GM10266 (cell line): ENCODE measurements around the gene ZNF217.
"Not testable (repeated sequence)": the region's sequence is repeated elsewhere in the genome, so short reads cannot be mapped to it uniquely, and the experiment has no call there.

Experiments
- DNase-seq: peaks from one replicate; pipeline ENCODE4 v3.0.0; 2012; ENCODE audit errors: extremely low spot score
- TF ChIP-seq, protein P1 (sequence below): IDR thresholded peaks from 2 replicates; pipeline ENCODE4 v1.5.1; 2012; ENCODE audit warnings: mild to moderate bottlenecking, low read depth; ENCODE audit not compliant: control insufficient read depth, insufficient read depth; ENCODE audit errors: missing control alignments

Gene ZNF217

GRCh38 chr20:53539516-53539915 lies 54.1 kb downstream of the ZNF217 start:
- TF ChIP-seq, protein P1, sequence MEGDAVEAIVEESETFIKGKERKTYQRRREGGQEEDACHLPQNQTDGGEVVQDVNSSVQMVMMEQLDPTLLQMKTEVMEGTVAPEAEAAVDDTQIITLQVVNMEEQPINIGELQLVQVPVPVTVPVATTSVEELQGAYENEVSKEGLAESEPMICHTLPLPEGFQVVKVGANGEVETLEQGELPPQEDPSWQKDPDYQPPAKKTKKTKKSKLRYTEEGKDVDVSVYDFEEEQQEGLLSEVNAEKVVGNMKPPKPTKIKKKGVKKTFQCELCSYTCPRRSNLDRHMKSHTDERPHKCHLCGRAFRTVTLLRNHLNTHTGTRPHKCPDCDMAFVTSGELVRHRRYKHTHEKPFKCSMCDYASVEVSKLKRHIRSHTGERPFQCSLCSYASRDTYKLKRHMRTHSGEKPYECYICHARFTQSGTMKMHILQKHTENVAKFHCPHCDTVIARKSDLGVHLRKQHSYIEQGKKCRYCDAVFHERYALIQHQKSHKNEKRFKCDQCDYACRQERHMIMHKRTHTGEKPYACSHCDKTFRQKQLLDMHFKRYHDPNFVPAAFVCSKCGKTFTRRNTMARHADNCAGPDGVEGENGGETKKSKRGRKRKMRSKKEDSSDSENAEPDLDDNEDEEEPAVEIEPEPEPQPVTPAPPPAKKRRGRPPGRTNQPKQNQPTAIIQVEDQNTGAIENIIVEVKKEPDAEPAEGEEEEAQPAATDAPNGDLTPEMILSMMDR: no peak
- DNase-seq: no peak

DNA sequence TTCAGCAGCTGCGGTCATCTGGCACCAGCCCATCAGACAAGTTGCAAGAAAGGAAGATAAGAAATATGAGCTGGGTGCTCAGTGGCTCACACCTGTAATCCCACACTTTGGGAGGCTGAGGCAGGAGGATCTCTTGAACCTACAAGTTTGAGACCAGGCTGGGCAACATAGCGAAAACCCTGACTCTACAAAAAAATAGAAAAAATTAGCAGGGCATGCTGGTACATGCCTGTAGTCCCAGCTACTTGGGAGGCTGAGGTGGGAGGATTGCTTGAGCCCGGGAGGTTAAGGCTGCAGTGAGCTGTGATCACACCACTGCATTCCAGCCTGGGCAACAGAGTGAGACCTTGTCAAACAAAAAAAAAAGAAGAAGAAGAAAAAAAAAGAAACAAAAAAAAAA lies 57.3 kb downstream of the ZNF217 start:
- not testable (repeated sequence) for DNase-seq

- DNase-seq: no peak
- TF ChIP-seq, protein P1: no peak
These were observed 57.8 kb downstream of the ZNF217 start for GRCh38 chr20:53535878-53536277.

- TF ChIP-seq, protein P1: no peak
- no peak for DNase-seq
These were observed 59.6 kb downstream of the ZNF217 start for GRCh38 chr20:53534037-53534436.

DNA sequence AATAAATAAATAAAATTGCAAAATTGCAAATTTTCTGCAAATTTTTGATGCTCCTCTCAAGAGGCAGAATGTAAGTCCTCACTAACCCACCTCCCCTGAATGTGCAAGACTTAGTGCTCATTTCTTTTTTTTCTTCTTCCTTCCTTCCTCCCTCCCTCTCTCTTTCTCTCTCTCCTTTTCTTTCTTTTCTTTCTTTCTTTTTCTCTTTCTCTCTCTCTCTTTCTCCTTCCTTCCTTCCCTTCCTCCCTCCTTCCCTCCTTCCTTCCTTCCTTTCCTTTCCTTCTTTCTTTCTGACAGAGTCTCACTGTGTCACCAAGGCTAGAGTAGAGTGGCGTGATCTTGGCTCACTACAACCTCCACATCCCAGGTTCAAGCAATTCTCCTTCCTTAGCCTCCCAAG lies 60.1 kb downstream of the ZNF217 start:
- TF ChIP-seq, protein P1: no peak
- no peak for DNase-seq

GRCh38 chr20:53532654-53533312 lies 60.9 kb downstream of the ZNF217 start:
- DNase-seq: not testable (repeated sequence)

DNA sequence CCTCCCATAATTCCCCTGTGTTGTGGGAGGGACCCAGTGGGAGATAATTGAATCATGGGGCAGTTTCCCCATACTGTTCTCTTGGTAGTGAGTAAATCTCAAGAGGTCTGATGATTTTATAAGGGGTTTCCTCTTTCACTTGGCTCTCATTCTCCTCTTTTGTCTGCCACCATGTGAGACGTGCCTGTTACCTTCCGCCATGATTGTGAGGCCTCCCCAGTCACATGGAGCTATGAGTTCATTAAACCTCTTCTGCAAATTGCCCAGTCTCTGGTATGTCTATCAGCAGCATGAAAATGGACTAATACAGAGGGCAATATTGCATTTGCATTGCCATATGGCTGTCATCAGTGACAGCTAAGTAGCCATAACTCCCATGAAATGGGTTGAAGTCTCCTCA lies 63.2 kb downstream of the ZNF217 start:
- DNase-seq: no peak
- TF ChIP-seq, protein P1: no peak

DNA sequence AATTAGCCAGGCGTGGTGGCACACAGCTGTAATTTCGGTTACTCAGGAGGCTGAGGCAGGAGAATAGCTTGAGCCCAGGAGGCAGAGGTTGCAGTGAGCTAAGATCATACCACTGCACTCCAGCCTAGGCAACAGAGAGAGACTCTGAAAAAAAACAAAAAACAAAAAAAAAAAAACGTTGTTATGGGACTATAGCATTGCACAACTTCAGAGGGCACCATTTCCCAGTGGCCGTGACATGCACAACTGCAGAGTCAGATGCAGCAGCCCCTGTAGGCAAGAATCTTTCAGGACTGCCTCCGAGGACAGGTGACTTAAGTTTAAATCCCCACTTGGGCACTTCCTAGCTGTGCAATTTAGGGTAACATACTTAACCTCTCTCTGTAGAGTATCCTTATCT lies 64.0 kb downstream of the ZNF217 start:
- DNase-seq: no peak
- TF ChIP-seq, protein P1: no peak
